Activated CD4-positive, alpha-beta T cell treated with anti-CD3 and anti-CD28 coated beads for 36 hours (primary cell): ENCODE measurements around the gene AHRR. TPM values are rescaled to one million over a fixed set of nuclear protein-coding genes. Genes with fewer than 3 reads are reported as not detected.
A peak's percentile ranks its signal among the peaks of the same experiment; 100 is the strongest.
"Not testable (repeated sequence)": the region's sequence is repeated elsewhere in the genome, so short reads cannot be mapped to it uniquely, and the experiment has no call there.

Source experiments
- ATAC-seq: fragments of 200-7000 bp; cut with Tn5 transposase; one replicate; pipeline ENCODE4 v1.10.0; 2021; ENCODE audit warnings: mild to moderate bottlenecking, moderate library complexity
- CTCF ChIA-PET: fragments of 350-600 bp; sonication (Branson Sonifier 250); formaldehyde crosslinking; loops from one replicate; lab custom pipeline; 2021; ENCODE audit warnings: antibody characterized with exemption; lab: Charles Lee
- POLR2A ChIA-PET: fragments of 350-600 bp; sonication (Branson Sonifier 250); formaldehyde crosslinking; loops from one replicate; lab custom pipeline; 2021; ENCODE audit warnings: antibody characterized with exemption, inconsistent platforms; lab: Charles Lee
- DNase-seq: peaks from one replicate; pipeline ENCODE4 v3.0.0-alpha.2; 2020
- H3K27ac Mint-ChIP-seq: one replicate; pipeline ENCODE4 v1.8.0; 2021; ENCODE audit warnings: mixed read lengths
- H3K27me3 Mint-ChIP-seq: one replicate; pipeline ENCODE4 v1.8.0; 2021; ENCODE audit warnings: mixed read lengths
- H3K36me3 Mint-ChIP-seq: one replicate; pipeline ENCODE4 v1.8.0; 2021; ENCODE audit warnings: low read depth, mixed read lengths
- H3K4me1 Mint-ChIP-seq: one replicate; pipeline ENCODE4 v1.8.0; 2021; ENCODE audit warnings: mixed read lengths
- H3K4me3 Mint-ChIP-seq: one replicate; pipeline ENCODE4 v1.8.0; 2021; ENCODE audit warnings: mild to moderate bottlenecking, moderate library complexity, mixed read lengths
- H3K9me3 Mint-ChIP-seq: one replicate; pipeline ENCODE4 v1.8.0; 2021; ENCODE audit warnings: low read depth, mixed read lengths
- intact Hi-C, 2 experiments: fragments of 100-400 bp; cut with DNase I in 1 of 2; cut with micrococcal nuclease in 1 of 2; formaldehyde crosslinking; loops; one replicate each; pipeline versions ENCODE4 v1.14.2 to v1.15.1; 2022 to 2024; cut with DNase I, micrococcal nuclease
- total RNA-seq, 2 experiments: library from RNA; stranded (reverse); gene quantifications; one replicate each; pipeline ENCODE4 v1.2.3, GENCODE V29; 2021

The AHRR gene
- total RNA-seq, 2 experiments from 2014 or later: 15.1 to 20.5 TPM

GRCh38 chr5:394671-395155 is 73.2 kb downstream of the AHRR start:
- POLR2A ChIA-PET: no interaction called here
- no peak for DNase-seq
- H3K36me3 Mint-ChIP-seq: peaks cover 8% of the 10 kb centered on the region
- H3K27ac Mint-ChIP-seq: no peak overlapping the region
- H3K4me3 Mint-ChIP-seq: peak overlapping the region; percentile 20
- ATAC-seq: no peak
- no peaks in the 10 kb centered on the region for H3K27me3 Mint-ChIP-seq
- CTCF ChIA-PET: no interaction called here
- intact Hi-C loops: loop anchor here in 1 of 2 experiments (5.0 kb wide), 1 partner anchor 63 kb away; no protein-coding TSS in a partner anchor
- H3K9me3 Mint-ChIP-seq: no peaks in the 10 kb centered on the region
- peaks cover 40% of the 10 kb centered on the region for H3K4me1 Mint-ChIP-seq

GRCh38 chr5:395156-395920 is 73.8 kb downstream of the AHRR start:
- ATAC-seq (no peak), DNase-seq (no peak)
- CTCF ChIA-PET: no interaction called here
- H3K36me3 Mint-ChIP-seq: peaks cover 12% of the 10 kb centered on the region
- no peak overlapping the region for H3K4me3 Mint-ChIP-seq
- no peaks in the 10 kb centered on the region for H3K9me3 Mint-ChIP-seq
- H3K27me3 Mint-ChIP-seq: peaks cover 2% of the 10 kb centered on the region
- H3K4me1 Mint-ChIP-seq: peaks cover 44% of the 10 kb centered on the region
- POLR2A ChIA-PET: no interaction called here
- no peak overlapping the region for H3K27ac Mint-ChIP-seq
- intact Hi-C loops: no loop called here

- ChIA-PET POLR2A (no interaction called here), CTCF (no interaction called here)
- H3K4me1 Mint-ChIP-seq: peaks cover 40% of the 10 kb centered on the region
- intact Hi-C loops: no loop called here
- peaks cover 15% of the 10 kb centered on the region for H3K36me3 Mint-ChIP-seq
- H3K4me3 Mint-ChIP-seq: no peak overlapping the region
- H3K27ac Mint-ChIP-seq: no peak overlapping the region
- peaks cover 5% of the 10 kb centered on the region for H3K27me3 Mint-ChIP-seq
- H3K9me3 Mint-ChIP-seq: no peaks in the 10 kb centered on the region
- no peak for ATAC-seq
- DNase-seq: no peak
These were observed 74.5 kb downstream of the AHRR start for GRCh38 chr5:395921-396530.

- DNase-seq: no peak
- Mint-ChIP-seq H3K9me3 (no peaks in the 10 kb centered on the region), H3K27me3 (peaks cover 5% of the 10 kb centered on the region), H3K4me3 (no peak overlapping the region), H3K4me1 (peaks cover 39% of the 10 kb centered on the region), H3K36me3 (peaks cover 18% of the 10 kb centered on the region), H3K27ac (no peak overlapping the region)
- no peak for ATAC-seq
- intact Hi-C loops: no loop called here
- ChIA-PET CTCF (no interaction called here), POLR2A (no interaction called here)
These were observed 75.0 kb downstream of the AHRR start for GRCh38 chr5:396531-396961.

- H3K4me1 Mint-ChIP-seq: peaks cover 39% of the 10 kb centered on the region
- CTCF ChIA-PET, intact Hi-C loops: not testable (repeated sequence)
These were observed 76.6 kb downstream of the AHRR start for GRCh38 chr5:398141-398474.

GRCh38 chr5:398475-399295 is 77.2 kb downstream of the AHRR start:
- intact Hi-C loops: no loop called here
- peaks cover 12% of the 10 kb centered on the region for H3K27me3 Mint-ChIP-seq
- H3K4me3 Mint-ChIP-seq: no peak overlapping the region
- H3K27ac Mint-ChIP-seq: no peak overlapping the region
- H3K9me3 Mint-ChIP-seq: no peaks in the 10 kb centered on the region
- H3K36me3 Mint-ChIP-seq: peaks cover 19% of the 10 kb centered on the region
- peaks cover 34% of the 10 kb centered on the region for H3K4me1 Mint-ChIP-seq
- ATAC-seq (peak; percentile 18), DNase-seq (peak; percentile 53)
- POLR2A ChIA-PET: interaction anchor here (2.0 kb wide), 1 partner anchor 19 kb away, joined by 6 read pairs; no protein-coding TSS in a partner anchor
- CTCF ChIA-PET: interaction anchor here (0.6 kb wide), 1 partner anchor 21 kb away, joined by 3 read pairs; no protein-coding TSS in a partner anchor

More at GRCh38 chr5:398141-398474, 76.6 kb downstream of the AHRR start:
- H3K4me3 Mint-ChIP-seq, POLR2A ChIA-PET, DNase-seq, ATAC-seq, H3K9me3 Mint-ChIP-seq, H3K27ac Mint-ChIP-seq: not testable (repeated sequence)
- peaks cover 21% of the 10 kb centered on the region for H3K36me3 Mint-ChIP-seq
- peaks cover 11% of the 10 kb centered on the region for H3K27me3 Mint-ChIP-seq

- H3K27me3 Mint-ChIP-seq: peaks cover 16% of the 10 kb centered on the region
- peaks cover 19% of the 10 kb centered on the region for H3K36me3 Mint-ChIP-seq
- POLR2A ChIA-PET: interaction anchor here (0.6 to 2.0 kb wide), 2 partner anchors 20 to 21 kb away, joined by 3 to 6 read pairs; no protein-coding TSS in a partner anchor
- ATAC-seq: peak; percentile 77
- H3K4me1 Mint-ChIP-seq: peaks cover 30% of the 10 kb centered on the region
- H3K4me3 Mint-ChIP-seq: peak overlapping the region; percentile 8
- intact Hi-C loops: no loop called here
- peak overlapping the region; percentile 83 for H3K27ac Mint-ChIP-seq
- CTCF ChIA-PET: interaction anchor here (0.6 to 0.9 kb wide), 2 partner anchors 22 to 42 kb away, joined by 3 to 6 read pairs; no protein-coding TSS in a partner anchor
- H3K9me3 Mint-ChIP-seq: no peaks in the 10 kb centered on the region
- peak; percentile 78 for DNase-seq
These were observed 78.1 kb downstream of the AHRR start for GRCh38 chr5:399296-400281.

GRCh38 chr5:400282-401145 is 79.0 kb downstream of the AHRR start:
- H3K27ac Mint-ChIP-seq: peak overlapping the region; percentile 83
- ChIA-PET POLR2A (interaction anchor here (0.6 to 2.0 kb wide), 2 partner anchors 20 to 21 kb away, joined by 3 to 6 read pairs; no protein-coding TSS in a partner anchor), CTCF (interaction anchor here (0.9 kb wide), 1 partner anchor 41 kb away, joined by 6 read pairs; no protein-coding TSS in a partner anchor)
- DNase-seq: no peak
- no peaks in the 10 kb centered on the region for H3K9me3 Mint-ChIP-seq
- ATAC-seq: no peak
- H3K27me3 Mint-ChIP-seq: peaks cover 16% of the 10 kb centered on the region
- intact Hi-C loops: no loop called here
- H3K36me3 Mint-ChIP-seq: peaks cover 19% of the 10 kb centered on the region
- peak overlapping the region; percentile 8 for H3K4me3 Mint-ChIP-seq
- peaks cover 27% of the 10 kb centered on the region for H3K4me1 Mint-ChIP-seq

- Mint-ChIP-seq H3K36me3 (peaks cover 19% of the 10 kb centered on the region), H3K4me1 (peaks cover 27% of the 10 kb centered on the region), H3K27ac (no peak overlapping the region), H3K27me3 (peaks cover 16% of the 10 kb centered on the region), H3K9me3 (no peaks in the 10 kb centered on the region), H3K4me3 (no peak overlapping the region)
- ATAC-seq: no peak
- ChIA-PET CTCF (no interaction called here), POLR2A (no interaction called here)
- no peak for DNase-seq
- intact Hi-C loops: no loop called here
These were observed 79.9 kb downstream of the AHRR start for GRCh38 chr5:401146-402034.
